BE2C (cell line): ENCODE results near the gene CROCC2.

ENCODE experiments used
- DNase-seq: peaks from one replicate; pipeline ENCODE4 v3.0.0-alpha.2; 2020
- H3K27me3 ChIP-seq: fragments of 250-450 bp; sonication (Bioruptor Pico); 2 replicates; pipeline ENCODE4 v1.5.1; 2020; ENCODE audit warnings: mild to moderate bottlenecking
- H3K36me3 ChIP-seq: fragments of 250-450 bp; sonication (Bioruptor Pico); 2 replicates; pipeline ENCODE4 v1.5.1; 2020; ENCODE audit warnings: mild to moderate bottlenecking
- H3K4me1 ChIP-seq: fragments of 250-450 bp; sonication (Bioruptor Pico); 2 replicates; pipeline ENCODE4 v1.5.1; 2020
- H3K4me3 ChIP-seq: 2 replicates; pipeline ENCODE4 v1.5.1; 2011; ENCODE audit warnings: low read depth, low read length
- H3K9me3 ChIP-seq: fragments of 250-450 bp; sonication (Bioruptor Pico); 2 replicates; pipeline ENCODE4 v1.5.1; 2020
- TF ChIP-seq, protein P1 (sequence below): IDR thresholded peaks from 2 replicates; pipeline ENCODE4 v1.5.1; 2012; ENCODE audit warnings: mild to moderate bottlenecking, low read depth, low read length

Gene CROCC2

DNA sequence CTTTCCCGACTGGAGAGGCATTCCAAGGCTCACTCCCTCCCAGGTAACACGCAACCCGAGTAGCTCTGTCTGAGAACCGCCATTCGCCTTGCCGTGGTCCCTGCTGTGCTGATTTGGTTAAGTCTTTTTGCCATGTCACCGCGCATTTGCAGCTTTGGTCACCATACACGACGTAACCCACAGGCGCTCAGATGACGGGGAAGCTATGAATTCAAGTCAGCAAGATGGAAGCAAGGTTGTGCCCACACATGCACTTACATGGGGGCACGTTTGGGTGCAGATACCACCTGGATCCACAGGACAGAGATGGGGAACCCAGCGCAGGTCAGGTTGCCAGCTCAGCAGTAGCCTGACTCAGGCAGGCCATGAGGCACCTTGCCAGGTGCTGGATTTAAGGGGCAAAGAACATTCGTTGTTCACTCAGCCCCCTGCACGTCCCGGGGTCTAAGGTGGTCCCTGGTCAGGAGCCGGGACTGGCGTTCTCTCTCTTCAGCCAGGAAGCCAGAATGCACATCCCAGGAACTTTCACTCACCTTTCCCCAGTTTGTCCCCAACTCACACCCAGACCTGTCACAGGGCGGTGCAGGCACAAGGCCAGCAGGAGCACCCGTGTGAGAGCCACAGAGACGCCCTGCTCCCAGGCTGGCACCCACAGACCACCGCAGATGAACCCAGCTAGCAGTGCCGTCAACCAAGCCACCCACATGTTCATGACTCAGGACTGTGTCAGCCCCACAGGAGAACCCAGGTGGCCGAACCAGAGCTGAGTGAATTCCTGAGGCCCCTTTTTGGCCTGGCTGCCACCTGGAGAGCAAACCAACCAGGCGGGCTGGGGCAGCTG, 112.1 kb downstream of the CROCC2 start:
- DNase-seq, result no peak
- no peaks in the 10 kb centered on the region for H3K36me3 ChIP-seq
- no peaks in the 10 kb centered on the region for H3K27me3 ChIP-seq
- H3K4me1 ChIP-seq, result no peaks in the 10 kb centered on the region
- TF ChIP-seq, protein P1, sequence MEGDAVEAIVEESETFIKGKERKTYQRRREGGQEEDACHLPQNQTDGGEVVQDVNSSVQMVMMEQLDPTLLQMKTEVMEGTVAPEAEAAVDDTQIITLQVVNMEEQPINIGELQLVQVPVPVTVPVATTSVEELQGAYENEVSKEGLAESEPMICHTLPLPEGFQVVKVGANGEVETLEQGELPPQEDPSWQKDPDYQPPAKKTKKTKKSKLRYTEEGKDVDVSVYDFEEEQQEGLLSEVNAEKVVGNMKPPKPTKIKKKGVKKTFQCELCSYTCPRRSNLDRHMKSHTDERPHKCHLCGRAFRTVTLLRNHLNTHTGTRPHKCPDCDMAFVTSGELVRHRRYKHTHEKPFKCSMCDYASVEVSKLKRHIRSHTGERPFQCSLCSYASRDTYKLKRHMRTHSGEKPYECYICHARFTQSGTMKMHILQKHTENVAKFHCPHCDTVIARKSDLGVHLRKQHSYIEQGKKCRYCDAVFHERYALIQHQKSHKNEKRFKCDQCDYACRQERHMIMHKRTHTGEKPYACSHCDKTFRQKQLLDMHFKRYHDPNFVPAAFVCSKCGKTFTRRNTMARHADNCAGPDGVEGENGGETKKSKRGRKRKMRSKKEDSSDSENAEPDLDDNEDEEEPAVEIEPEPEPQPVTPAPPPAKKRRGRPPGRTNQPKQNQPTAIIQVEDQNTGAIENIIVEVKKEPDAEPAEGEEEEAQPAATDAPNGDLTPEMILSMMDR, result no peak
- H3K4me3 ChIP-seq, result no peak overlapping the region
- H3K9me3 ChIP-seq, result no peaks in the 10 kb centered on the region

DNA sequence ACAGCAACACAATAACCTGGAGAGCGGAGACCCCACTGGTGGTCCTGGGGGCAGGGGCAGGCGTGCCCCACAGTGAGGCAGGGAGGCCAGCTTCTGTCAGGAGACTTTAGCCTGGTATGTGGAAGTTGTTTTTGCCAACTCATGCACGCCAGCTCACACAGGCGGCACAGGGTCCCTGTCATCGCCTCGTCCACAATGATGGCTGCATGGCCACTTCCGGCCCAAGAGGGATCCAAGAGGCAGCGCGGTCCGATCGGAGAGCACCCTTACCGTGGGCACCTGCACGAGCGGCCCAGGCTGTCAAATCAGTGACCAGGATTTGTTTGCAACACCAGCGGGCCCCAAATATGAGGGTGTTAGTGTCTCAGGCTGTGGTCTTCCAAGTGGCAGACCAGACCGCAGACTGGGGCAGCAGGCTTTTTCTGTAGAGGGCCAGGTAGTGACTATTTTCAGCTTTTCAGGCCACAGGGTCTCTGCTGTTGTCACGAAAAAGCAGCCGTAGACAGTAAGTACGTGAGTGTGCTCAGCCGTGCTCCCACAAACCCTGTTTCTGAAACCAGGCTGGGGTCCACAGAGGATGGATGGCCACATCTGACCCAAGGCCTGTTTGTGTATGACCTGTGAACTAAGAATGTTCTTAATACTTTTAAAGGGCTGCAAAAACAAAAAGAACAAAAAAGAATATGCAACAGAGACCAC, 113.5 kb downstream of the CROCC2 start:
- Histone ChIP-seq H3K4me1 (no peaks in the 10 kb centered on the region), H3K9me3 (no peaks in the 10 kb centered on the region), H3K27me3 (no peaks in the 10 kb centered on the region), H3K4me3 (no peak overlapping the region), H3K36me3 (no peaks in the 10 kb centered on the region)
- DNase-seq, result no peak
- TF ChIP-seq, protein P1, result no peak

DNA sequence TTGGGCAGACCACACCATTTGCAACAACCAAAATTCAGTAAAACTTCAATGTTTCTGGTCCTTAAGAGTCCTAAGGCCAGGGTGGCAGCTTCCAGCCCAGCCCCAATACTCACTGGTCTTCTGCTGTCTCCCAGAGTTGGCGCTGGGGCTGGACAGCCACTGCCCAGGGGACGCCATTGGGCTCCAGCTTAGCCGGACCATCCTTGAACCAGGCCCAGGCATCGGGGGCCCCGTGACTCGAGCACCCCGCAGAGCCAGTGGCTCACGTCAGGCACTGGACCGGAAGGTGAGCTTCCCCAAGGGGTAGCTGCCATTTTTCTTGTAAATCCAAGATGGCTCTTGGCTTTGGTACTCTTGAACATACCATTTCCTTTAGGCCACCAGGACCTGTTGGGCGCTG, 114.1 kb downstream of the CROCC2 start:
- DNase-seq, result no peak
- no peaks in the 10 kb centered on the region for H3K27me3 ChIP-seq
- TF ChIP-seq, protein P1, result no peak

DNA sequence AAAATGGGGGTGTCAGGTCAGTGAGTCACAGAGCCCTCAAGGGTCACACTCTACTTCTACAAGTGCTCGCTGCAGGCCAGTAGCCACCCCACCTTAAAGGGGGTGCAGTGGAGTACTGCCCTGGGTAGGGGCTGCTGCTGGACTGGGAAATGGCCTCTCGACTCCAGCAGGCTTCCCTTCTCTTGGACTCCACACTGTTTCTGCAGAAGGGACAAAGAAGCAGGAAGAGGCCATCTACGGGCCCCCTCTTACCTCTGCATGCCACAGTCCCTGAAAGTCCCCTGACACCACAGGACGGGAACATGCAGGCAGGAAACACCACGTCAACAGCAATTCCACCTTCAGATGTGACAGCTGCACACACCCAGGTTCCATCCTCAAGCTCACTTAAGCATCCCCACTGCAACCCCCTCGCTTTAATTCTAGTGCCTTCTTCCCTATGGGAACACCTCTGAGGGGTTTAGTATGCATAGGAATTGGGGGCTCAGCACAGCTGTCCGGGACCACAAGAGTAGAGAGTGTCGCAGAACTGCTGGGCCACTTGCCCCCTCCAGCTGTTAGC, 114.6 kb downstream of the CROCC2 start:
- H3K36me3 ChIP-seq, result no peaks in the 10 kb centered on the region
- H3K27me3 ChIP-seq, result no peaks in the 10 kb centered on the region
- H3K4me1 ChIP-seq, result no peaks in the 10 kb centered on the region
- no peak for DNase-seq
- H3K4me3 ChIP-seq, result no peak overlapping the region
- TF ChIP-seq, protein P1, result no peak
- no peaks in the 10 kb centered on the region for H3K9me3 ChIP-seq

More for the DNA sequence above, 114.1 kb downstream of the CROCC2 start:
- H3K36me3 ChIP-seq, result no peaks in the 10 kb centered on the region
- H3K4me1 ChIP-seq, result no peaks in the 10 kb centered on the region
- no peak overlapping the region for H3K4me3 ChIP-seq
- no peaks in the 10 kb centered on the region for H3K9me3 ChIP-seq

DNA sequence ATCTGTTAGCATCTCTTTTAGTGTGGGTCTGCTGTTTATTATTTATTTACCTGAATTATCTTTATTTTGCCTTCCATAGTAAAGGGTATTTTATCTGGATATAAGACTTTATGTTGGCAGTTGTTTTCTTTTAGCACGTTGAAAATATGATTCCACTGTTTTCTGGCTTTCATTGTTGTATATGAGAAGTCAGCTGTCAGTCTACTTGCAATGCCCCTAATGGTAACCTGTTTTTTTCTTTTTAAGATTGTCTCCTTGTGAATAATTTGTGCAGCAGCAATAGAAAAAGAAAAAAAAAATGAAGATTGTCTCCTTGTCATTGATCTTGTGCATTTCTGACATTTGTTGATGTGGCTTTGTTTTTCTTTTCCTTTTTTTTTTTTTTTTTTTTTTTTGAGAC, 119.5 kb downstream of the CROCC2 start:
- TF ChIP-seq, protein P1, result no peak

More for the DNA sequence above, 119.5 kb downstream of the CROCC2 start:
- Histone ChIP-seq H3K36me3 (no peaks in the 10 kb centered on the region), H3K27me3 (no peaks in the 10 kb centered on the region), H3K9me3 (no peaks in the 10 kb centered on the region), H3K4me1 (no peaks in the 10 kb centered on the region), H3K4me3 (no peak overlapping the region)
- no peak for DNase-seq
